Thyroid gland (tissue), 4 donors: ENCODE results near the gene REXO2.

Experiments
- CTCF ChIP-seq, 6 experiments: fragments of 200-600 bp in 3 of 6; fragments of 450-650 bp in 3 of 6; sonication (generic) in 3 of 6; IDR thresholded peaks; one replicate each; pipeline ENCODE4 v1.5.1; 2016 to 2019; ENCODE audit warnings: antibody characterized with exemption in 6 of 6, mild to moderate bottlenecking in 2 of 6, inconsistent platforms in 1 of 6, moderate library complexity in 1 of 6
- POLR2A ChIP-seq, 2 donors: fragments of 450-650 bp; IDR thresholded peaks; one replicate each; pipeline ENCODE4 v1.6.1; 2017; ENCODE audit warnings: antibody characterized with exemption in 2 of 2, mild to moderate bottlenecking in 2 of 2, moderate library complexity in 1 of 2

GRCh38 chr11:114430290-114430689 lies 9.0 kb upstream of the REXO2 start:
- TF ChIP-seq CTCF (IDR thresholded peaks at IDR 0.05) = no peak
- TF ChIP-seq POLR2A (IDR thresholded peaks at IDR 0.05) = no peak
